ENCODE results near the gene HSD11B1L.

Gene HSD11B1L

DNA sequence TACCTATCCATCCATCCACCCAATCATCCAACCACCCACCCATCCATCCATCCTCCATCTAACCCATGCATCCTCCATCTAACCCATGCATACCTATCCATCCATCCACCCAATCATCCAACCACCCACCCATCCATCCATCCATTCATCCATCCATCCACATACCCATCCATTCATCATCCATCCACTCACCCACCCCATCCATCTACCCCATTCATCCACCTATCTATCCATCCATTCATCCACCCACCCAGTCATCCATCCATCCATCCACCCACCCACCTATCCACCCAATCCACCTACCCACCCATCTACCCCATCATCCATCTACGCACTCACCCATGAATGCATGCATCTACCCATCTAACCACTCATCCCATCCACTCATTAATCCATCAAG, 7.1 kb upstream of the HSD11B1L start:
- no peak for ATAC-seq (replicated peaks)
- Mint-ChIP-seq H3K27ac (no peak overlapping the region), H3K4me3 (no peak overlapping the region), H3K36me3 (ENCODE audit: insufficient read depth) (peaks cover 27% of the 10 kb centered on the region), H3K4me1 (ENCODE audit: low read depth in 2 of 2) (peaks cover 0 to under 1% of the 10 kb centered on the region in 2 donors), H3K27me3 (no peaks in the 10 kb centered on the region), H3K9me3 (no peaks in the 10 kb centered on the region)
- no peak for DNase-seq

DNA sequence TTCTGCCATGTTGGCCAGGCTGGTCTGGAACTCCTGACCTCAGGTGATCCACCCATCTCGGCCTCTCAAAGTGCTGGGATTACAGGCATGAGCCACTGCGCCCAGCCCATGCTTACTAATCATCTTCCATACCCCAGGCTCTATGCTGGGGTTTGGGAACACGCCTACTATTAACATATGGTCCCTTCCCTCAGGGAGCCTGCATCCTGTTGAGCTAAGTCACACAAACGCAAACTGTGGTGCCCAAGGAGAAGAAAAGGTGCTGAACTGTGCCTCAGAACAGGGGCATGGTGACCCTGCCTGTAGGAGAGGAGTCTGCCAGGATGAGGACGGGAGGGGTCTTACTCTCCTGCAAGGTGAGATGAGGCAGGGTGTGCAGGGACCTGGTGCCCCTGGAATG, 6.1 kb upstream of the HSD11B1L start:
- DNase-seq (no peak), ATAC-seq (replicated peaks) (no peak)
- H3K36me3 Mint-ChIP-seq (ENCODE audit: insufficient read depth), result peaks cover 23% of the 10 kb centered on the region
- peaks cover 3 to 10% of the 10 kb centered on the region in 2 donors for H3K4me1 Mint-ChIP-seq (ENCODE audit: low read depth in 2 of 2)
- H3K4me3 Mint-ChIP-seq, result no peak overlapping the region
- no peaks in the 10 kb centered on the region for H3K27me3 Mint-ChIP-seq
- H3K27ac Mint-ChIP-seq, result peak overlapping the region in 1 of 2 donors; percentile 38
- H3K9me3 Mint-ChIP-seq, result no peaks in the 10 kb centered on the region

DNA sequence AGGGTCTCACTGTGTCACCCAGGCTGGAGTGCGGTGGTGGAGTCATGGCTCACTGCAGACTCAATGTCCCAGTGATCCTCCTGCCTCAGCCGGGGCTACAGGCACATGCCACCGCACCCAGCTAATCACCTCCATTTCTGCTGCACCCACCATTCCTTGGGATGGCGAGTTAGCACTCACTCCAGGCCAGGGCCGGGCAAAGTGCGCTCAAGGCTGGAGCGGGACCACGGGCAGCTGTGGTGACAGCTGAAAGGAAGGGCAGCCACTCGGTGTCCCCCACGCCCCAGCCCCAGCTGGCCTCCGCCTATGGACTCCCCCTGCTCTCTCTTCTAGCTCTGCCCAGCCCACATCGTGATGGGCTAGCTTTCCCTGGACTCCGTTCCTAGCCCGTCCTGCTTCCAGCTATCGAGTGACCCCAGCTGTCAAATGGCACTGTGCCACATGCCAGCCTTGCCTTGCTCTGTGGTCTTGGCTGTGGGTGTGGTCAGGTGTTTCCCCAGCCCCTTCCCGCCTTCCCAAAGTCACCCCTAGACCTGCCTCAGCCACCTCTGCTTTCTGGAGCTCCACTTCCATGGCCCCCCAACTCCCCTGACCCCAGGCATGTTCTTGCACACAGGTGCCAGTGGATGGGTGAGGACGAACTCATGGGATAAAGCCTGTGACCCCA, 4.6 kb upstream of the HSD11B1L start:
- peaks cover 23% of the 10 kb centered on the region for H3K36me3 Mint-ChIP-seq (ENCODE audit: insufficient read depth)
- H3K27me3 Mint-ChIP-seq, result no peaks in the 10 kb centered on the region
- no peaks in the 10 kb centered on the region for H3K9me3 Mint-ChIP-seq
- DNase-seq (no peak), ATAC-seq (replicated peaks) (no peak)
- no peak overlapping the region for H3K4me3 Mint-ChIP-seq
- no peak overlapping the region for H3K27ac Mint-ChIP-seq
- H3K4me1 Mint-ChIP-seq (ENCODE audit: low read depth in 2 of 2), result peaks cover 13 to 22% of the 10 kb centered on the region in 2 donors

DNA sequence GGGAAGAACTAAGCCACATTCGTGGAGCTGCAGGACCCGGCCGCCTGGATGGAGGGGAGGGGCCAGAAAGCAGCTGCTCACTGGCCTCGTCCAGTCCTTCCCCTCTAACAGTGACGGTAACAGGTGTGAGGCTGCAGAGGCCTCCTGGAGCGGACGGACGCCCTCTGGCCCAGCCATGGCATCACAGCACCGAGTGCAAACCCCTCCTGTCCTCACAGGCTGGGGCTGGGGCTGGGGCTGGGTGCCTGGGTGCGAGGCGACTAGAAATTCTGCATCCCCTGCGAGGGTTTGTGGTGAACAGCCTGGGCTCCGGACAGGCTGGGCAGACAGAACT, 4.1 kb upstream of the HSD11B1L start:
- peaks cover 23% of the 10 kb centered on the region for H3K36me3 Mint-ChIP-seq (ENCODE audit: insufficient read depth)
- DNase-seq (no peak), ATAC-seq (replicated peaks) (no peak)
- no peak overlapping the region for H3K4me3 Mint-ChIP-seq
- no peaks in the 10 kb centered on the region for H3K9me3 Mint-ChIP-seq
- no peak overlapping the region for H3K27ac Mint-ChIP-seq
- H3K4me1 Mint-ChIP-seq (ENCODE audit: low read depth in 2 of 2), result peaks cover 17 to 27% of the 10 kb centered on the region in 2 donors
- no peaks in the 10 kb centered on the region for H3K27me3 Mint-ChIP-seq

DNA sequence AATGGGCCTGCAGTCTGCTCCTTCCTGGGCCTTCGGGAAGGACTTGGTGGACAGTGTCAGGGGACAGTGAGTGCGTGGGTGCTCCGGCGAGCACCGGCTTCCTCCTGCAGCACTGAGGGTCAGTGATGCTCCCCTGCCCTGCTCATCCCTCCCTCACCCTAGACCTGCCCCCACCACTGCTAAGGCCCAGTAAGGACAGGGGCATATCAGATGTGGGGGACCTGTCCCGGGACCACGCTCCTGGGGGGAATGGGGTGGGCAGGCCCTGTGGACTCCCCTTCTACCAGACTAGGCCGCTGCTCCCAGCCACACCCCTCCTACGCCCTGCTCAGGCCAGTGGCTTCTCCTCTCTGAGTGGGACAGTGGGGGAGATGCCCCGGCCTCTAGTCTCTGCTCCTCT, 3.7 kb upstream of the HSD11B1L start:
- H3K27me3 Mint-ChIP-seq, result no peaks in the 10 kb centered on the region
- H3K36me3 Mint-ChIP-seq (ENCODE audit: insufficient read depth), result peaks cover 23% of the 10 kb centered on the region
- H3K27ac Mint-ChIP-seq, result peak overlapping the region in 1 of 2 donors; percentile 67
- ATAC-seq (replicated peaks), result no peak
- H3K4me1 Mint-ChIP-seq (ENCODE audit: low read depth in 2 of 2), result peaks cover 17 to 31% of the 10 kb centered on the region in 2 donors
- H3K4me3 Mint-ChIP-seq, result no peak overlapping the region
- no peak for DNase-seq
- no peaks in the 10 kb centered on the region for H3K9me3 Mint-ChIP-seq

DNA sequence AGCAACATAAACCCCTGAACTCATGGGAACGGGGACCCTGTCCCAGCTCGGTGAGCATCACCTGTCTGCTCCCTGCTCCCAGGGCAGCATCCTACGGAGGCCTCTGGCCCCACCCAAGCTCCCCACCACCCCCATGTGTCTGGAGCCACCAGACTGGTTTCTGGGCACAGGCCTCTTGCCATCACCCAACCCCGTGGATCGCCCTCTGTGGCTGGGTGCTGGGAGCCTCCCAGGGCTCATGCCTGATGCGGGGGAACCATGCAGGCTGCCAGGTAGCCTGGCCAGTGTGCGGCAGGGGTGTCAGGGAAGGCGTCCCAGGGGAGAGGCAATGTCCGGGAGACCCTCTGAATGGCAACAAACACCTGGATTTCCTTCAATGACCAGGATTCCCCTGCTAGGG, 3.2 kb upstream of the HSD11B1L start:
- no peak for DNase-seq
- Mint-ChIP-seq H3K4me3 (peak overlapping the region in 1 of 2 donors; percentile 10), H3K27me3 (no peaks in the 10 kb centered on the region)

DNA sequence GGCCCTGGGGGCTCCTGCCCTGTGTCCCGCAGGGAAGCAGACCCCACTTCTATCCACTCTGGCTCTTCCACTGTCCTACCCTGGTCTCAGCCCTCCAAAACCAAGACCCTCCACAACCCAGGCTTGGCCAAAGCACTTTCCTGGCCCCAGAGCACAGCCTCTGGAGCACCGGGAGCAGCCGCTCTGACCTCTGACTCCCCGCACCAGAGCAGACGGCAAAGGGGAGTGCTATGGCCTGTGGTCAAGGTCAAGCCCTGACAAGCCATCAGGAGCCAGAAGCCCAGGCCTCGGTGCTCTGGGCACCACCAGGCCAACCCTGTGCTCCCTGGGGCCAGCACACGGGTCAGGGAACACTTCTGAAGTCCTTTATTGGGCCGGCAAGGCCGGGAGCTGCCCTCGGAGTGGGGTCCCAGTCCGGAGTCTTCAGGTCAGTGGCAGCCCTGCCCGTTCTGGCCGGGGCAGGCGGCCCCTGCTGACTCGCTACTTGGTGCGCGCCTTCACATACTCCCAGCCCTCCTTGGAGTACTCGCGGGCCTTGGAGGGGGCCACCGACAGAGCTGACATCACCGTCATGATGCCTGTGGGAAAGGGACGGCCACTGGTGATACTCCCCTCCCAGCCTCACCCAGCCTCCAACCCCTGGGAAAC, 2.6 kb upstream of the HSD11B1L start:
- peaks cover 23% of the 10 kb centered on the region for H3K36me3 Mint-ChIP-seq (ENCODE audit: insufficient read depth)
- peaks cover 17 to 31% of the 10 kb centered on the region in 2 donors for H3K4me1 Mint-ChIP-seq (ENCODE audit: low read depth in 2 of 2)
- H3K9me3 Mint-ChIP-seq, result no peaks in the 10 kb centered on the region
- ATAC-seq (replicated peaks) (no peak), DNase-seq (no peak)
- no peak overlapping the region for H3K4me3 Mint-ChIP-seq
- H3K27ac Mint-ChIP-seq, result no peak overlapping the region
- no peaks in the 10 kb centered on the region for H3K27me3 Mint-ChIP-seq

More for the DNA sequence above, 3.2 kb upstream of the HSD11B1L start:
- Mint-ChIP-seq H3K4me1 (ENCODE audit: low read depth in 2 of 2) (peaks cover 17 to 31% of the 10 kb centered on the region in 2 donors), H3K9me3 (no peaks in the 10 kb centered on the region), H3K27ac (peak overlapping the region in 1 of 2 donors; percentile 67), H3K36me3 (ENCODE audit: insufficient read depth) (peaks cover 23% of the 10 kb centered on the region)
- ATAC-seq (replicated peaks), result no peak

DNA sequence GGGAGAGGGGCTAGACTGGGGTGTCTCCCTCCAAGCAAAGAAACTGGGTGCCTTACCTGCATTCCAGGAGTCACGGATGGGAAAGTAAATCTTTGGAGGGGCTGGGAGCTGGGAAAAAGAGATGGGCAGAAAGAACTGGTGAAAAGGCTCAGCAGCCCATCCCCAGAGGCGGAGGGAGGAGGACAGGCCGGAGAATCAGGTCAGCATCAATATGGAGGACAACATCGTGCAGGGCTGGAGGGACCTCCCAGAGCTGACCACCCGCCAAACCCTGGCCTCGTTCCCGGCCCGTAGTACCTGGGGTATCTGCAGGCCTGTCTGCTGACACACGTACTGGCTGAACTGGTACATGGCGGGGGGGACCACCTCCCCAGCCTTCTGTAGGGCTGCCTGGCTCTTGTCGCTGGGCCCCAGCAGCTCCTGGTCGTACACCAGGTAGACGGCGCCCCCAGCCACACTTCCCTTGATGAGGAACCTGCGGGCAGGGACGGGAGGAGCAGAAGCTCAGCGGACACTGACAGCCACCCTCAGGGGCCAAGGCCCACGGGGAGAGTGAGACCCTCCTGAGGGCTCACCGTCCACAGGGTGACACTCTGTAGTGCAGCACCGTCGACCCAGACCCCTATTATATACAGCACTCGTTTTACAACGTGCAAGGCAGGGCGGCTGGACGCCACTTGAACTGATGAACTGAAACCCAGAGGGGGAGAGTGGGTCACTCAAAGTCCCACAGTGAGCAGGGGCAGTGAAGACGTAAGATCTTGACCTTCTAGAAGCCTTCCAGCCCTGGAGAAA, 1.3 kb upstream of the HSD11B1L start:
- no peak for ATAC-seq (replicated peaks)
- H3K4me3 Mint-ChIP-seq, result peak overlapping the region; percentile 84 to 88
- H3K27ac Mint-ChIP-seq, result peak overlapping the region; percentile 97 to 99
- H3K27me3 Mint-ChIP-seq, result no peaks in the 10 kb centered on the region
- DNase-seq, result no peak
- H3K36me3 Mint-ChIP-seq (ENCODE audit: insufficient read depth), result peaks cover 23% of the 10 kb centered on the region
- no peaks in the 10 kb centered on the region for H3K9me3 Mint-ChIP-seq
- H3K4me1 Mint-ChIP-seq (ENCODE audit: low read depth in 2 of 2), result peaks cover 17 to 31% of the 10 kb centered on the region in 2 donors

DNA sequence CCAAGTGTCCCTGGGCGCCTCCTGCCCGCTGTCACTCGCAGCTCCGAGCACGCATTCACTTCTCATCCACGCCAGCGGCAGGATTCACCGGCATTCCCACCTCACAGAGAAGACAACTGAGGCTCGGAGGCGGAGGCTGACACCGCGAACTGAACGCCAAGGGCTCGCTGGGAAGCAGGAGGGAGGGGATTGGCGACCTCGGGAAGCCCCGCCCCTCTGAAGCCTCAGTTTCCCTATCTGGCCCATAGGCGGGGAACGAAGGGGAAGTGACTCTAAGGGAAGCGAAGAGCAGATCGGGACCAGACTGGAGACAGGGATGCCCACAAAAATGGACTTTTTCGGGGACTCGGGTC, 767 bp upstream of the HSD11B1L start:
- no peak for ATAC-seq (replicated peaks)
- peak overlapping the region; percentile 97 to 99 for H3K27ac Mint-ChIP-seq
- no peak for DNase-seq

DNA sequence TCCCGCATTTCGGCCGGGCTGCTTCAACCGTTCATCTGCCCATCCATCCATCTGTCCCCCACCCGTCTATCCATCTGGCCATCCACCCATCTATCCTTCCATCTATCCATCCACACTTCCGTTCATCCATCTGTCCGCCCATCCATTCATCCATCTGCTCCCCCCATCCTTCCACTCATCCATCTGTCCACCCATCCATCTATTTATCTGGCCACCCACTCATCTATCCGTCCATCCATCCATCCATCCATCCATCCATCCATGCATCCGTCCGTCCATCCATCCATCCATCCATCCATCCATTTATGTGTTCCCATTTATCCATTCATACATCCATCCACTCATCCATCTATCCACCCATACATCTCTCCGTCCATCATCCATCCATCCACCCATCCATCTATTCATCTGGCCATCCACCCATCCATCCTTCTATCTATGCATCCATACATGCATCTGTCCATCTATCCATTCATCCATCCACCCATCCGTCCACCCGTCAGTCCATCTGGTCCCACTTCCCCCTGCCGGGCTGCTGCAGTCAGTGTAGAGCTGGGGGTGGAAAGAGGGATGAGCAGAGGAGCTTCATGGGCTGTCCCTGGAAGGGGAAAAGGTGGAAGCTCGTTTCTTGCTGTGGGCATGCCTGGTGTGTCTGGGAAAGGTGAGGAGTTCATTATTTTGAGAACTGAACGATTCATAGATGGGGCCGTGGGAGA, 722 bp downstream of the HSD11B1L start:
- ATAC-seq (replicated peaks) (no peak), DNase-seq (no peak)
- Mint-ChIP-seq H3K4me1 (ENCODE audit: low read depth in 2 of 2) (peaks cover 19 to 39% of the 10 kb centered on the region in 2 donors), H3K27ac (peak overlapping the region; percentile 97 to 99), H3K4me3 (peak overlapping the region; percentile 43 to 75), H3K36me3 (ENCODE audit: insufficient read depth) (peaks cover 23% of the 10 kb centered on the region), H3K9me3 (no peaks in the 10 kb centered on the region), H3K27me3 (no peaks in the 10 kb centered on the region)

More for the DNA sequence above, 767 bp upstream of the HSD11B1L start:
- H3K4me3 Mint-ChIP-seq, result peak overlapping the region; percentile 84 to 88
- H3K36me3 Mint-ChIP-seq (ENCODE audit: insufficient read depth), result peaks cover 23% of the 10 kb centered on the region
- H3K9me3 Mint-ChIP-seq, result no peaks in the 10 kb centered on the region
- H3K4me1 Mint-ChIP-seq (ENCODE audit: low read depth in 2 of 2), result peaks cover 17 to 31% of the 10 kb centered on the region in 2 donors
- no peaks in the 10 kb centered on the region for H3K27me3 Mint-ChIP-seq

DNA sequence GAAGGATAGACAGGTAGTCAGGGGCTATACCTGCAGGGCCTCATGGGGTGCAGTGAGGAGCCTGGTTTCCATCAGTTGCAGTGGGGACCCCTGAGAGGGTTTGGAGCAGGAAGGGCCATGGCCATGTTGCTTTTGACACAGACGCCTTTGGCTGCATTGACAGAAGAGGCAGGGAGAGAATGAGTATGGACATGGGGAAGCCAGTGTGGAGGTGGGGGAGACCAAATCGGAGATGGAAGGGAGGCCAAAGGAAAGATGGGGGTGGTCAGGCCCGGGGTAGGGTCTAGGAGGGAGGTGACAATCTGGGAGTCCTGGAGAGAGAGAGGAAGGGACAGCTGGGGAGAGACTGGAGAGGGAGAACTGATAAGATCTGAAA, 1.3 kb downstream of the HSD11B1L start:
- Mint-ChIP-seq H3K4me3 (peak overlapping the region; percentile 43 to 75), H3K36me3 (ENCODE audit: insufficient read depth) (peaks cover 23% of the 10 kb centered on the region), H3K4me1 (ENCODE audit: low read depth in 2 of 2) (peaks cover 19 to 40% of the 10 kb centered on the region in 2 donors), H3K27me3 (no peaks in the 10 kb centered on the region), H3K27ac (peak overlapping the region in 1 of 2 donors; percentile 97), H3K9me3 (no peaks in the 10 kb centered on the region)
- DNase-seq, result no peak
- ATAC-seq (replicated peaks), result no peak

DNA sequence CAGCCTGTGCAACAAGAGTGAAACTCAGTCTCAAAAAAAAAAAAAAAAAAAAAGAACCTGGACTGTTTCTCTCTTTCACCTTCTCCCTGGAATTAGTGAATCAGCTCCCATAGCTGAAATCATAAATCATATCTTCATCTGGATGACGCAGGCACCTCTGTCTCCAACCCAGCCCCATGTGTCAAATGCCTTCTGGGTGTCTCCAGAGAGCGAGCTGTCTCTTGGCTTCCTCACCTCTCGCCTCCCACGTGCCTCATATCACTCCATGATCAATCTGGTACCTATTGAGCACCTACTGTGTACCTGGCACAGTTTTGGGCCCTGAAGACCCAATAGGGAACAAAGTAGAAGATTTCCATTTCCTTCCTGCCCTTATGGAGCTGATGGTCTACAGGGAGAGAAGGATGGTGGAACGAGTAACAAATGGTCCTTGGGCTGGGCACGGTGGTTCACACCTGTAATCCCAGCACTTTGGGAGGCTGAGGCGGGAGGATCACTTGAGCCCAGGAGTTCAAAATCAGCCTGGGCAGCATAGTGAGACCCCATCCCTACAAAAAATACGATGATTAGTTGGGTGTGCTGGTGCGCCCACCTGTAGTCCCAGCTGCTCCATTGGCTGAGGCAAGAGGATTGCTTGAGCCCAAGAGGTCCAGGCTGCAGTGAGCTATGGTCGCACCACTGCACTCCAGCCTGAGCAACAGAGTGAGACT, 2.5 kb downstream of the HSD11B1L start:
- ATAC-seq (replicated peaks), result no peak
- DNase-seq, result no peak
- Mint-ChIP-seq H3K9me3 (no peaks in the 10 kb centered on the region), H3K27me3 (no peaks in the 10 kb centered on the region), H3K4me3 (peak overlapping the region in 1 of 2 donors; percentile 3), H3K27ac (no peak overlapping the region), H3K36me3 (ENCODE audit: insufficient read depth) (peaks cover 21% of the 10 kb centered on the region), H3K4me1 (ENCODE audit: low read depth in 2 of 2) (peaks cover 21 to 43% of the 10 kb centered on the region in 2 donors)

All from effector memory CD8-positive, alpha-beta T cell (primary cell).